HG03457 (cell line): Measurements from ENCODE around the gene MRPL20.
A peak's percentile ranks its signal among the peaks of the same experiment; 100 is the strongest.
"Not testable (repeated sequence)": the region's sequence is repeated elsewhere in the genome, so short reads cannot be mapped to it uniquely, and the experiment has no call there.

Source experiments
- ATAC-seq: cut with Tn5 transposase; IDR thresholded peaks from one replicate; pipeline ENCODE4 v1.9.1; 2021; ENCODE audit warnings: moderate number of reproducible peaks; ENCODE audit not compliant: unreplicated experiment

The MRPL20 gene

GRCh38 chr1:1411626-1412025, 4.5 kb upstream of the MRPL20 start:
- ATAC-seq, result no peak

GRCh38 chr1:1410238-1410637, 3.1 kb upstream of the MRPL20 start:
- ATAC-seq, result not testable (repeated sequence)

GRCh38 chr1:1407636-1408318, 684 bp upstream of the MRPL20 start:
- no peak for ATAC-seq

GRCh38 chr1:1406101-1406820, 832 bp downstream of the MRPL20 start:
- ATAC-seq, result no peak

- no peak for ATAC-seq
These were observed 3.4 kb downstream of the MRPL20 start for GRCh38 chr1:1403653-1404052.

GRCh38 chr1:1402901-1403392, 4.1 kb downstream of the MRPL20 start:
- not testable (repeated sequence) for ATAC-seq

- ATAC-seq, result no peak
These were observed 4.8 kb downstream of the MRPL20 start for GRCh38 chr1:1402072-1402900.

GRCh38 chr1:1401457-1402010, 5.6 kb downstream of the MRPL20 start:
- no peak for ATAC-seq

- no peak for ATAC-seq
These were observed 6.3 kb downstream of the MRPL20 start for GRCh38 chr1:1400576-1401456.

- ATAC-seq, result no peak
These were observed 7.1 kb downstream of the MRPL20 start for GRCh38 chr1:1399872-1400575.

GRCh38 chr1:1399187-1399871, 7.8 kb downstream of the MRPL20 start, which contains the start of gene CCNL2:
CCNL2 (minus strand) TSS chr1:1399335; CDS start chr1:1399306, 29 bp downstream.
- peak; percentile 90 for ATAC-seq

GRCh38 chr1:1398677-1399186, 8.4 kb downstream of the MRPL20 start:
- ATAC-seq, result no peak

GRCh38 chr1:1397839-1398523, 9.1 kb downstream of the MRPL20 start:
- ATAC-seq, result no peak

- ATAC-seq, result no peak
These were observed 11.9 kb downstream of the MRPL20 start for GRCh38 chr1:1395166-1395565.

- no peak for ATAC-seq
These were observed 13.0 kb downstream of the MRPL20 start for GRCh38 chr1:1394116-1394515.

- ATAC-seq, result no peak
These were observed 13.7 kb downstream of the MRPL20 start for GRCh38 chr1:1393428-1393827.

GRCh38 chr1:1393014-1393413, 14.1 kb downstream of the MRPL20 start:
- ATAC-seq, result no peak

- no peak for ATAC-seq
These were observed 15.9 kb downstream of the MRPL20 start for GRCh38 chr1:1391225-1391624.
